Right lobe of liver (tissue), 5 donors: ENCODE data around the gene TMEM171. TPM values are rescaled to one million over a fixed set of nuclear protein-coding genes. Genes with fewer than 3 reads are reported as not detected.

Experiments used
- total RNA-seq, 6 experiments: library from RNA; depleted of rRNA in 2 of 6; stranded (reverse); fragments of >200 nt in 2 of 6; fragmentation: NEBNext Ultra II Directional in 3 of 6; extraction: Animal tissue kit (Norgen Biotek cat#: 25700) in 3 of 6; gene quantifications; one replicate each; pipeline versions ENCODE4 v1.1.0 to v1.2.4, GENCODE V29; 2016 to 2023
- donor health status: DM: no; HTN: no; CAD: no.
- donor health status: DM: no; HTN: no; CAD: no.
- donor health status: DM: no; HTN: yes; CAD: no.
- donor health status: DM: no; HTN: yes; CAD: no.

The TMEM171 gene
- total RNA-seq, 6 experiments from 2014 or later, result 0.57 to 3.2 (median 1.6) TPM

Other genes with a start within 250 kb of the TMEM171 start
- 10 to 100 TPM; 11.7 to 22.8 (median 14.8) TPM for gene FCHO2, start 164.5 kb upstream of the TMEM171 start, total RNA-seq
- gene TMEM174, start 52.6 kb downstream of the TMEM171 start, total RNA-seq, result not detected